GM19238 (cell line): ENCODE results near the gene SULT2A1.
"Not testable (repeated sequence)": the region's sequence is repeated elsewhere in the genome, so short reads cannot be mapped to it uniquely, and the experiment has no call there.

Experiments used
- DNase-seq: peaks from one replicate; pipeline ENCODE4 v3.0.0; 2011; ENCODE audit warnings: low spot score; ENCODE audit not compliant: insufficient read length

SULT2A1 gene

GRCh38 chr19:47860602-47861297 lies 25.4 kb downstream of the SULT2A1 start:
- no peak for DNase-seq

- not testable (repeated sequence) for DNase-seq
Observed at GRCh38 chr19:47859838-47860237, 26.3 kb downstream of the SULT2A1 start.

GRCh38 chr19:47858646-47859285 lies 27.3 kb downstream of the SULT2A1 start, which contains the start of gene TPRX2:
TPRX2 (plus strand) TSS chr19:47859235; CDS start chr19:47859247, 12 bp downstream.
- DNase-seq: not testable (repeated sequence)

GRCh38 chr19:47858231-47858630 lies 27.9 kb downstream of the SULT2A1 start:
- DNase-seq: not testable (repeated sequence)

- no peak for DNase-seq
Observed at GRCh38 chr19:47854459-47854858, 31.7 kb downstream of the SULT2A1 start.

- DNase-seq: no peak
Observed at GRCh38 chr19:47853003-47853402, 33.1 kb downstream of the SULT2A1 start.

- DNase-seq: no peak
Observed at GRCh38 chr19:47848823-47849473, 37.2 kb downstream of the SULT2A1 start.

GRCh38 chr19:47848425-47848822 lies 37.7 kb downstream of the SULT2A1 start:
- no peak for DNase-seq

- no peak for DNase-seq
Observed at GRCh38 chr19:47842941-47843340, 43.2 kb downstream of the SULT2A1 start.

GRCh38 chr19:47839913-47840312 lies 46.2 kb downstream of the SULT2A1 start:
- no peak for DNase-seq

- no peak for DNase-seq
Observed at GRCh38 chr19:47839411-47839810, 46.7 kb downstream of the SULT2A1 start.

GRCh38 chr19:47836038-47836437 lies 50.1 kb downstream of the SULT2A1 start:
- DNase-seq: no peak

- DNase-seq: no peak
Observed at GRCh38 chr19:47832723-47833122, 53.4 kb downstream of the SULT2A1 start.

- DNase-seq: no peak
Observed at GRCh38 chr19:47826800-47827199, 59.3 kb downstream of the SULT2A1 start.

- no peak for DNase-seq
Observed at GRCh38 chr19:47824396-47824795, 61.7 kb downstream of the SULT2A1 start.

GRCh38 chr19:47821460-47822020 lies 64.6 kb downstream of the SULT2A1 start, which contains the start of gene CRX:
CRX (plus strand) TSS chr19:47821937; CDS start chr19:47834444, 12,507 bp downstream.
- DNase-seq: no peak
